ENCODE measurements around the gene ARHGAP10. TPM values are rescaled to one million over a fixed set of nuclear protein-coding genes. Genes with fewer than 3 reads are reported as not detected.

ARHGAP10 gene
- total RNA-seq, 6 experiments from 2014 or later = 5.5 to 13.3 (median 10.4) TPM

- no peak overlapping the region for H3K4me3 ChIP-seq
- no peak for DNase-seq
- no peak for TF ChIP-seq CTCF (IDR thresholded peaks at IDR 0.05)
- TF ChIP-seq POLR2A (IDR thresholded peaks at IDR 0.05) = no peak
- intact Hi-C loops (cut with DNase I) = no loop called here
- H3K27ac ChIP-seq = no peak overlapping the region
- H3K36me3 ChIP-seq = no peaks in the 10 kb centered on the region
- no peaks in the 10 kb centered on the region for H3K27me3 ChIP-seq
- ATAC-seq = no peak
- no peaks in the 10 kb centered on the region for H3K9me3 ChIP-seq
- no peaks in the 10 kb centered on the region for H3K4me1 ChIP-seq
- 83% methylated on average over 5 of the region's 5 CpGs for WGBS (ENCODE audit: insufficient coverage, low coverage, low lambda C conversion rate, missing lambda C conversion rate)
These were observed 236.8 kb downstream of the ARHGAP10 start for GRCh38 chr4:147968641-147969040.

DNA sequence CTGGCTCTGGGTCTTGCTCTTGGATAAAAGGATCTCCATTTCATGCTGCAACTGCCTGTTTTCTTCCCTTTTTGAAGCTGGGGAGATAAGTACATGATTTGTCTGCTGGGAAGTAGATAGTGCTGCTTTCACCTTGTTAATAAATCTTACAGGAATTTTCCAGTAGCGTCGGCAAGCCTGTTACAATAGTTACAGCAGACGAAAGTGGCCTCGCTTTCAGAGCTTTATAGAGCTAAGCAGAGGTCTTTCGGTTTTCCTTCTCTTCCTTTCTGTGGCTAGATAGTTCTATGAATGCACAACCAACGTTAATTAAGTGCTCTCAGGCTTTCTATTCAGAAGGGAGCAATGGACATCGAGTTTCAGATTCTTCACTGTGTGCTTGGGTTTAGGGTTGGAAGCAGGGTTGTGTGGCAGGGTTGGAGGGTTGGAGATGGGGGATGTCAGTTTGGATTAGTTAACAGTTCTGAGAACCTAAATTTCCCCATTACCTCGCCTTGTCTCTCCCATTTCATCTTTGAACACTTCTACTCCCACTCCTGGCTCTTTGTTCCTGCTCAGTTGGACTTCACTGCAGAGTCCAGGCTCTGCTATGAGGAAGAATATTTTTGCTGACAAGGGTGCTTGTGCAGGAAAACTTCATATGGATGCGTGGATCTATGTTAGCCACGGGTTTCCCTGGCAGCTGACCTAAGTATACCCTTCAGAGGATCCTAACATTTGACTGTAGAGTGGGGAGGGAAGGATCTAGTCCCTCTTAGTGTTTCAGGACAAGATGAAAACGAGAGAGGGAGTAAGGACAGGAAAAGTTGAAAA is 237.9 kb downstream of the ARHGAP10 start:
- H3K9me3 ChIP-seq = no peaks in the 10 kb centered on the region
- no peak overlapping the region for H3K4me3 ChIP-seq
- TF ChIP-seq CTCF (IDR thresholded peaks at IDR 0.05) = no peak
- no peak for TF ChIP-seq POLR2A (IDR thresholded peaks at IDR 0.05)
- no peak overlapping the region for H3K27ac ChIP-seq
- no peaks in the 10 kb centered on the region for H3K36me3 ChIP-seq
- DNase-seq (no peak), ATAC-seq (peak; percentile 22 to 42 (median 31))
- WGBS (ENCODE audit: insufficient coverage, low coverage, low lambda C conversion rate, missing lambda C conversion rate) = 46% methylated on average over 11 of the region's 11 CpGs
- no peaks in the 10 kb centered on the region for H3K27me3 ChIP-seq
- intact Hi-C loops (cut with DNase I) = no loop called here
- H3K4me1 ChIP-seq = no peaks in the 10 kb centered on the region

- no peak overlapping the region for H3K27ac ChIP-seq
- no peak for ATAC-seq
These were observed 239.2 kb downstream of the ARHGAP10 start for GRCh38 chr4:147971116-147971515.

GRCh38 chr4:147975325-147975724 is 243.4 kb downstream of the ARHGAP10 start:
- Histone ChIP-seq H3K27ac (no peak overlapping the region), H3K4me1 (no peaks in the 10 kb centered on the region), H3K27me3 (no peaks in the 10 kb centered on the region), H3K4me3 (no peak overlapping the region), H3K9me3 (no peaks in the 10 kb centered on the region), H3K36me3 (no peaks in the 10 kb centered on the region)
- TF ChIP-seq POLR2A (IDR thresholded peaks at IDR 0.05) (no peak), CTCF (IDR thresholded peaks at IDR 0.05) (no peak)
- 64% methylated on average over 3 of the region's 3 CpGs for WGBS (ENCODE audit: insufficient coverage, low coverage, low lambda C conversion rate, missing lambda C conversion rate)
- intact Hi-C loops (cut with DNase I) = no loop called here
- ATAC-seq = no peak
- DNase-seq = no peak

More at GRCh38 chr4:147971116-147971515, 239.2 kb downstream of the ARHGAP10 start:
- H3K4me3 ChIP-seq = no peak overlapping the region
- no peak for DNase-seq
- H3K36me3 ChIP-seq = no peaks in the 10 kb centered on the region
- H3K9me3 ChIP-seq = no peaks in the 10 kb centered on the region
- intact Hi-C loops (cut with DNase I) = no loop called here
- no peaks in the 10 kb centered on the region for H3K4me1 ChIP-seq
- H3K27me3 ChIP-seq = no peaks in the 10 kb centered on the region
- WGBS (ENCODE audit: insufficient coverage, low coverage, low lambda C conversion rate, missing lambda C conversion rate) = 89% methylated on average over 4 of the region's 4 CpGs
- TF ChIP-seq CTCF (IDR thresholded peaks at IDR 0.05) = no peak
- no peak for TF ChIP-seq POLR2A (IDR thresholded peaks at IDR 0.05)

Data from right lobe of liver (tissue), 6 donors.